Fibroblast of skin of left quadriceps (primary cell): ENCODE measurements around the gene TNFRSF21.

ENCODE experiments used
- DNase-seq, 2 experiments: peaks; one replicate each; pipeline ENCODE4 v3.0.0-alpha.2; 2013; ENCODE audit warnings: low read depth in 2 of 2

The TNFRSF21 gene

GRCh38 chr6:47223251-47223650, 86.5 kb downstream of the TNFRSF21 start:
- DNase-seq, result peak in 1 of 2 experiments; percentile 8

- DNase-seq, result no peak
These were observed 88.1 kb downstream of the TNFRSF21 start for GRCh38 chr6:47221565-47221964.

DNA sequence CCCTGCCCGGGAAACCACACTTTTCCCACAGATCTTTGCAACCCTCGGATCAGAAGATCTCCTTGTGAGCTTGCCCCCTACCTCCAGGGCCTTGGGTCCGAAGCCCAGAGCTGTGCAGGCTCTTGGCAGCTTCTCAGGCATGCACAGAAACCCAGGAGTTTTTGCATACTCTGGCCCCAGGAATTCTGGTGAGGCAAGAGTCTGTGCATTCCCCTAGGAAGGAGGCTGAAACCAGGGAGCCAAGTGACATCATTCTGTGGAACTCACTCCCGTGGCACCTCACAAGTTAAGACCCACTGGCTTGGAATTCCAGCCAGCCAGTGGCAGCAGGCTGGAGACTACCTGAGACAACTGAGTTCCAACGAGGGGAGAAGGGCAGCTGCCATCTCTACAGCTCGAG, 100.1 kb downstream of the TNFRSF21 start:
- peak in 1 of 2 experiments; percentile 12 for DNase-seq

GRCh38 chr6:47207261-47207660, 102.4 kb downstream of the TNFRSF21 start:
- DNase-seq, result no peak

- DNase-seq, result no peak
These were observed 103.1 kb downstream of the TNFRSF21 start for GRCh38 chr6:47206626-47207025.

GRCh38 chr6:47203938-47204611, 105.6 kb downstream of the TNFRSF21 start:
- DNase-seq, result no peak

DNA sequence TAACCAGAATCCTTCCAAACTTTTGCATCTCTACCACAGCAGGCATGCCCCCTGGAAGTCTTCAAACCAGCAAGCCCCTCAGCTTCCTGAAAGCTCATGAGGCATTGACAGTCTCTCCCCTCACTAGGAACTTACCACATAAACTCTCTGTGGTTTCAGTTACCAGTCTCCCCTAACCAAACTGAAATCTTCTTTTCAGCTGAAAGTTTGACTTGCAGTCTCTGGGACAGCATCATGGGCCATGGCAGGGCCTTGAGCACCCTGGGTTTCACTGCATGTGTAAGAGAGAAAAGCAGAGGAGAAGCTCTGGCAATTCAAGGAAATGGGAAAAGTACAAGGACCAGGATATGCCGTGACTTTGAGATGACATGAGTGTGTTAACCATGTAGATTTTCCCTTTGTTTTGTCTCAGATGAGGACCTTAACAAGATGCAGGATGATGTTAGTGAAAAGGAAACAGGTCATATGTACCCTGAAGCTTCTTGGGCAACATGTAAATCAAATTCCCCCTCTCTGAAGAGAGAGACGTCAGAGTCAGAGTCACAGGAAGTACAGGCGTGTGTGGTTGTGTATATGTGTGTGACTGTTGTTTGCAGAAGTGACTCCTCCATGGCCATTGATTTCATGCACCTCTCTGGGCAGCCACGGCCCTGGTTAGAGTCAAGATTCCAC, 106.3 kb downstream of the TNFRSF21 start:
- no peak for DNase-seq

GRCh38 chr6:47202644-47203205, 107.0 kb downstream of the TNFRSF21 start:
- DNase-seq, result no peak

- DNase-seq, result no peak
These were observed 109.0 kb downstream of the TNFRSF21 start for GRCh38 chr6:47200536-47201334.

DNA sequence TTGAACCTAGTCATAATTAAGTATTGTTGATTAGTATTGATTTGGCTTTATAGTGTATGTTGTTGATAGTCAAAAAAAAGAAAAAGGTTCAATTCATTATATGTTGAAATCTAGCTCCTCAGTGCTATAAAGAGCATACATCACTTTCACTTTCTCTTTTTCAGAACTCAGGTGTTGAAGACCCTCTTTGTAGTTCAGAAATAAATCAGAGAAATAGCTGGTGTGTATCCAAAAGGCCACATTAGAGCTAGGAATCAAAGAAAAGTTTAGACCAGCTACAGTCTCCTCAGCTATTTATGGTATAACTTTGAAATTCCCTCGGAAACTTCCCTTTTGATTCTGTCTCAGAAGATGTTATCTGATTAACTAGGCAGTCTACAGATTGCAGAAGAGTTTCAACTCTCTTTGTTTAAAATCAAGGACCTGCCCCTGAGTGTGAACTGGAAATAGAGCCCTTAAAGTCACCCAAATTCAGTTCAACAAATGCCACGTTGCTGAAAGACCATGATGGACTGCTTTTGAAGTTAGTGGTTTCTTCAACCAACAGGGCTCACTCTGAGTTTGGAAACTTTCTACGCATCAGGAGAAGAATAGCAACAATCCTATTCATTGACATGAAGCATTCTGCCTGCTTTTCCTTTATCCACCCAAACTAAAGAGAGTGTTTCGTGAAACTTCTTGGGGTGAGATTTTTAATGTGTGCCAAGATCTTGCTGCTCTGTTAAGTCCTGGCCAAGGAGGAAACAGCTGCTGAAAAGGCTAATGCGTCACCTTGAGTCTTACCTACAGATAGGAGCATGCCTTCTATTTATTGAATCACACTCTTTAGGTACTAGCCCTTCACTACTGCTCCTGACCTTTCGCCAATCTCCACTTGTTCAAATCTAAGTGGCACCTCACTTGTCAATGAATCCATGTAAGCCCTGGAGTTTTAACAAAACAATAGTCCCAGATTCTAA, 111.7 kb downstream of the TNFRSF21 start:
- DNase-seq, result no peak

GRCh38 chr6:47196113-47196512, 113.6 kb downstream of the TNFRSF21 start:
- no peak for DNase-seq

DNA sequence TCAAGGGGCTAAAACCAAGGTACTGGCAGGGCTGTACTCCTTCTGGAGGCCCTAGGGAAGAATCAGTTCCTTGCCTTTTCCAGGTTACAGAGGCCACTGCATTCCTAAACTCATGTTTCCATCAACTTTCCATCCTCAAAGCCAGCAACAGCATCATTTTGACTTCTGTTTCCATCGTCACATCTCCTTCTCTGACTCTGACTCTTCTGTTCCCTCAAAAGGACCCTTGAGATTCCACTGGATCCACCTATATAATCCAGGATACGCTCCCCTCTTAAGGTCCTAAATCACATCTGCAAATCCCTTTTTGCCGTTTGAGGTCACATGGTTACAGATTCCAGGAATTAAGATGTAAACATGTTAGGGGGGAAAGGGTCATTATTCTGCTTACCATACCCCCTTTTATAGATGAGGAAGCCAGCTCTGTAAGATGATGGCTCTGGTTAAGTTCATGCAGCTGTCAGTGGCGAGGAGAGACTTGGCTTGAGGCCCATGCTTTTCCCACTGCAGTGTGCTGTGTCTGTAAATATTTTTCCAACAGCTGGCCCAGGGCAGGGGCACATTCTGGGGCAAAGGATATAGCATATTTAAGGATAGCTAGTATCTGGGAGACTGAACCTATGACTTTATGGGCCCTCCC, 114.6 kb downstream of the TNFRSF21 start:
- no peak for DNase-seq

GRCh38 chr6:47188588-47189021, 121.1 kb downstream of the TNFRSF21 start:
- DNase-seq, result peak in 1 of 2 experiments; percentile 35

DNA sequence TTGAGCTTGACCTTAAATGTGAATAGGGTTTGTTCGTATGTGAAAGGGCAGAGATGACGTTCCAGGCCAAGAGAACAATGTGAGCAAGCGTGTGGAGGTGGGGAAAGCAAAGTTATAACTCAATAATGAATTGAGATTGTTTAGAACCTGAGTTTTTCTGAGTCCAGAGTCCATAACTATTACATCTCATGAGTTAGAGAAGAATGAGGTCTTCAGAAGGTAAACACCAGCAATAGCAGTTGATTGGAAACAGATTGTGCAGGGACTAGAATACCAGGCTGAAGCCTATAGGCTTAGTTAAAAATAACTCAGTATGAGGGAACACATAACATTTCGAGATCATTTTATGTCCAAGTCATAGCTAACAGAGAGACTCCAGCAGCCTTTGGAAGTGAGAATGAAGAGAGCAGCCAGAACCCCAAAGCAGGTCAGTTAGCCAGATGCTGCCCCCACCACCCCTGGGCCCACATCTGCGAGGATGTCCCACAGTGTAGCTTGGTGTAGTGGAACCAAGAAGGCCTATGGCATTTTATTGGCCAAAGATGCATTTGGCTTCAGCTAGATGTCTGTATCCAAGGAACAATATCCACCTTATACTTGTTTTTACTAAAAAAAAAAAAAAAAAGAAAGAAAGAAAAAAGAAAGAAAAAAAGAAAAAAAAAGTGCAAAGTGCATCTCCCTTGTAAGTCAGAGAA, 121.7 kb downstream of the TNFRSF21 start:
- peak; percentile 68 to 74 for DNase-seq

- no peak for DNase-seq
These were observed 122.6 kb downstream of the TNFRSF21 start for GRCh38 chr6:47187113-47187512.

- no peak for DNase-seq
These were observed 127.3 kb downstream of the TNFRSF21 start for GRCh38 chr6:47182291-47182957.

DNA sequence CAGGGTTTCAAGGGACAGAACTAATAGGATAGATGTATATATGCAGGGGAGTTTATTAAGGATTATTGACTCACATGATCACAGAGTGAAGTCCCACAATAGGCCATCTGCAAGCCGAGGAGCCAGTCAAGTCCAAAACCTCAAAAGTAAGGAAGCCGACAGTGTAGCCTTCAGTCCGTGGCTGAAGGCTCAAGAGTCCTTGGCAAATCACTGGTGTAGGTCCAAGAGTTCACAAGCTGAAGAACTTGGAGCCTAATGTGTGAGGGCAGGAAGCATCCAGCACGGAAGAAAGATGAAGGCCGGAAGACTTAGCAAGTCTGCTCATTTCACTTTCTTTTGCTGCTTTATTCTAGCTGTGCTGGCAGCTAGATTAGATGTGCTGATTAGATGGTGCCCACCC, 128.0 kb downstream of the TNFRSF21 start:
- DNase-seq, result no peak
